HepG2 (cell line): ENCODE measurements around the gene GRP. TPM values are rescaled to one million over a fixed set of nuclear protein-coding genes. Genes with fewer than 3 reads are reported as not detected.

ENCODE experiments used
- polyA plus RNA-seq, 8 experiments: library from polyadenylated mRNA; depleted of rRNA in 3 of 8; stranded (reverse) in 7 of 8; unstranded in 1 of 8; fragments of >200 nt; fragmentation: Illumina TruSeq in 4 of 8; extraction: Trizol in 4 of 8; gene quantifications; 2 replicates each; pipeline versions ENCODE4 v1.2.1 to v1.2.3, GENCODE V29; 2011 to 2016; ENCODE audit warnings: low read depth in 4 of 8, missing spikeins in 1 of 8, mixed read lengths in 1 of 8; ENCODE audit not compliant: insufficient read depth in 1 of 8
- total RNA-seq, 5 experiments: library from RNA; depleted of rRNA; stranded (reverse); fragments of >200 nt; fragmentation: Illumina TruSeq; extraction: Trizol; gene quantifications; 2 replicates each; pipeline ENCODE4 v1.2.3, GENCODE V29; 2016; ENCODE audit warnings: low read depth in 1 of 5
- TF ChIP-seq, protein P1 (sequence below): sonication (generic); formaldehyde crosslinking; IDR thresholded peaks from 2 replicates; pipeline ENCODE4 v1.4.0; 2020; ENCODE audit warnings: missing genetic modification reagents
- TF ChIP-seq, protein P2 (sequence below), 2 experiments: sonication (generic) in 1 of 2; formaldehyde crosslinking in 1 of 2; IDR thresholded peaks; 2 replicates each; pipeline versions ENCODE4 v1.6.1 to v1.9.0; 2014 to 2022; ENCODE audit warnings: antibody characterized with exemption in 1 of 2, borderline replicate concordance in 1 of 2, inconsistent platforms in 1 of 2, low read depth in 1 of 2, missing genetic modification reagents in 1 of 2

The GRP gene
- total and polyA plus RNA-seq, 2 of the 13 experiments (the other 11 are each of a cell fraction or from before 2014, with no cell fraction given): not detected

DNA sequence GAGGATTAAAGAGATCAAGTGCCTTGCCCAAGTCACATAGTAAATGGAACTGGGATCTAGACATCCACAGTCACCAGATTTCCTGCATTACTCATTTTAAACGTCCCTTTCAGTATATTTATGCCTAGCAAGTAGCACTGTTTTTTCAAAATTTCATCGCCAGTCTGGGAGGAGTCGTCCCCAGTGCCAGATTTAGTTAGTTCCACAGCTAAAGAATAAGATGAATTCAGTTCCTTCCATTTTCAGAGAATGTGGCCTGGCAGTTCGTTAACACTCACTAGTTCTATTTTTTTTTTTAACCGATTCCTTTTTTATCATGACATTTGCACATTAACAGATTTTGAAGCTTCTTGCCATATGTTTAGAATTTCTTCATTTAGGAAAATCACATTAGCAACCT, 11.2 kb downstream of the GRP start (continued):
- TF ChIP-seq, protein P1, sequence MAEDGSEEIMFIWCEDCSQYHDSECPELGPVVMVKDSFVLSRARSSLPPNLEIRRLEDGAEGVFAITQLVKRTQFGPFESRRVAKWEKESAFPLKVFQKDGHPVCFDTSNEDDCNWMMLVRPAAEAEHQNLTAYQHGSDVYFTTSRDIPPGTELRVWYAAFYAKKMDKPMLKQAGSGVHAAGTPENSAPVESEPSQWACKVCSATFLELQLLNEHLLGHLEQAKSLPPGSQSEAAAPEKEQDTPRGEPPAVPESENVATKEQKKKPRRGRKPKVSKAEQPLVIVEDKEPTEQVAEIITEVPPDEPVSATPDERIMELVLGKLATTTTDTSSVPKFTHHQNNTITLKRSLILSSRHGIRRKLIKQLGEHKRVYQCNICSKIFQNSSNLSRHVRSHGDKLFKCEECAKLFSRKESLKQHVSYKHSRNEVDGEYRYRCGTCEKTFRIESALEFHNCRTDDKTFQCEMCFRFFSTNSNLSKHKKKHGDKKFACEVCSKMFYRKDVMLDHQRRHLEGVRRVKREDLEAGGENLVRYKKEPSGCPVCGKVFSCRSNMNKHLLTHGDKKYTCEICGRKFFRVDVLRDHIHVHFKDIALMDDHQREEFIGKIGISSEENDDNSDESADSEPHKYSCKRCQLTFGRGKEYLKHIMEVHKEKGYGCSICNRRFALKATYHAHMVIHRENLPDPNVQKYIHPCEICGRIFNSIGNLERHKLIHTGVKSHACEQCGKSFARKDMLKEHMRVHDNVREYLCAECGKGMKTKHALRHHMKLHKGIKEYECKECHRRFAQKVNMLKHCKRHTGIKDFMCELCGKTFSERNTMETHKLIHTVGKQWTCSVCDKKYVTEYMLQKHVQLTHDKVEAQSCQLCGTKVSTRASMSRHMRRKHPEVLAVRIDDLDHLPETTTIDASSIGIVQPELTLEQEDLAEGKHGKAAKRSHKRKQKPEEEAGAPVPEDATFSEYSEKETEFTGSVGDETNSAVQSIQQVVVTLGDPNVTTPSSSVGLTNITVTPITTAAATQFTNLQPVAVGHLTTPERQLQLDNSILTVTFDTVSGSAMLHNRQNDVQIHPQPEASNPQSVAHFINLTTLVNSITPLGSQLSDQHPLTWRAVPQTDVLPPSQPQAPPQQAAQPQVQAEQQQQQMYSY (CRISPR knock-in tag): no peak
- TF ChIP-seq, protein P2, sequence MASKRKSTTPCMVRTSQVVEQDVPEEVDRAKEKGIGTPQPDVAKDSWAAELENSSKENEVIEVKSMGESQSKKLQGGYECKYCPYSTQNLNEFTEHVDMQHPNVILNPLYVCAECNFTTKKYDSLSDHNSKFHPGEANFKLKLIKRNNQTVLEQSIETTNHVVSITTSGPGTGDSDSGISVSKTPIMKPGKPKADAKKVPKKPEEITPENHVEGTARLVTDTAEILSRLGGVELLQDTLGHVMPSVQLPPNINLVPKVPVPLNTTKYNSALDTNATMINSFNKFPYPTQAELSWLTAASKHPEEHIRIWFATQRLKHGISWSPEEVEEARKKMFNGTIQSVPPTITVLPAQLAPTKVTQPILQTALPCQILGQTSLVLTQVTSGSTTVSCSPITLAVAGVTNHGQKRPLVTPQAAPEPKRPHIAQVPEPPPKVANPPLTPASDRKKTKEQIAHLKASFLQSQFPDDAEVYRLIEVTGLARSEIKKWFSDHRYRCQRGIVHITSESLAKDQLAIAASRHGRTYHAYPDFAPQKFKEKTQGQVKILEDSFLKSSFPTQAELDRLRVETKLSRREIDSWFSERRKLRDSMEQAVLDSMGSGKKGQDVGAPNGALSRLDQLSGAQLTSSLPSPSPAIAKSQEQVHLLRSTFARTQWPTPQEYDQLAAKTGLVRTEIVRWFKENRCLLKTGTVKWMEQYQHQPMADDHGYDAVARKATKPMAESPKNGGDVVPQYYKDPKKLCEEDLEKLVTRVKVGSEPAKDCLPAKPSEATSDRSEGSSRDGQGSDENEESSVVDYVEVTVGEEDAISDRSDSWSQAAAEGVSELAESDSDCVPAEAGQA (IDR thresholded peaks at IDR 0.05; ENCODE audit: low read depth): no peak
- TF ChIP-seq, protein P2 (CRISPR knock-in tag; IDR thresholded peaks at IDR 0.05; ENCODE audit: borderline replicate concordance): no peak
